Measurements from ENCODE around the gene SLC12A8.

DNA sequence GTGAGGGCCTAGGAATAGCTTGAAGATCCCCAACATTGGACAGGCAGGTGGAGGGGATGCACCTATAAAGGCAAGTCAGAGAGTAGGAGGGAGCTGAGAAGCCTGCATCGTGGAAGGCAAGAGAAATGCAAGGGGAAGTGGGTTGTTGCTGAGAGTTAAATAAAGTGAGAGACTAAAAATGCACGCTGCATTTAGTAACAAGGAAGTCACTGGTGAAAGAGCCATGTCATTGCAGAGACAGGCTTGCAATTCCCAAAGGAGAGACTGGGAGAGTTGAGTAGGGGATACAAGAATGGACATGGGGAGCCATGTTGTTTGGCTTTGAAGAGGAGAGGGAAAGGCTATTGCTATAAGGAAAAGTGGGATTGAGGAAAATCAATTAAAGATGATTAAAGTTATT is 79.7 kb downstream of the SLC12A8 start:
- TF ChIP-seq, protein P1, sequence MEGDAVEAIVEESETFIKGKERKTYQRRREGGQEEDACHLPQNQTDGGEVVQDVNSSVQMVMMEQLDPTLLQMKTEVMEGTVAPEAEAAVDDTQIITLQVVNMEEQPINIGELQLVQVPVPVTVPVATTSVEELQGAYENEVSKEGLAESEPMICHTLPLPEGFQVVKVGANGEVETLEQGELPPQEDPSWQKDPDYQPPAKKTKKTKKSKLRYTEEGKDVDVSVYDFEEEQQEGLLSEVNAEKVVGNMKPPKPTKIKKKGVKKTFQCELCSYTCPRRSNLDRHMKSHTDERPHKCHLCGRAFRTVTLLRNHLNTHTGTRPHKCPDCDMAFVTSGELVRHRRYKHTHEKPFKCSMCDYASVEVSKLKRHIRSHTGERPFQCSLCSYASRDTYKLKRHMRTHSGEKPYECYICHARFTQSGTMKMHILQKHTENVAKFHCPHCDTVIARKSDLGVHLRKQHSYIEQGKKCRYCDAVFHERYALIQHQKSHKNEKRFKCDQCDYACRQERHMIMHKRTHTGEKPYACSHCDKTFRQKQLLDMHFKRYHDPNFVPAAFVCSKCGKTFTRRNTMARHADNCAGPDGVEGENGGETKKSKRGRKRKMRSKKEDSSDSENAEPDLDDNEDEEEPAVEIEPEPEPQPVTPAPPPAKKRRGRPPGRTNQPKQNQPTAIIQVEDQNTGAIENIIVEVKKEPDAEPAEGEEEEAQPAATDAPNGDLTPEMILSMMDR (IDR thresholded peaks at IDR 0.05), result no peak
- no peak for TF ChIP-seq POLR2AphosphoS5 (IDR thresholded peaks at IDR 0.05)
